Measurements from ENCODE around the gene OR7G1.
"Not testable (repeated sequence)": the region's sequence is repeated elsewhere in the genome, so short reads cannot be mapped to it uniquely, and the experiment has no call there.

Gene OR7G1

GRCh38 chr19:9075064-9075949, 40.3 kb downstream of the OR7G1 start:
- Histone ChIP-seq H3F3A (ENCODE audit: insufficient read depth, low read length) (no peaks in the 10 kb centered on the region), H3K4me2 (ENCODE audit: low read length) (no peak overlapping the region), H4K20me1 (ENCODE audit: insufficient read depth, low read length) (no peaks in the 10 kb centered on the region), H3K27me3 (ENCODE audit: insufficient read depth, low read length) (no peaks in the 10 kb centered on the region), H3K79me2 (ENCODE audit: insufficient read depth, low read length) (no peaks in the 10 kb centered on the region), H3K27ac (ENCODE audit: low read depth, low read length, poor library complexity, severe bottlenecking) (no peak overlapping the region), H3K9me3 (ENCODE audit: low read length) (no peaks in the 10 kb centered on the region), H3K36me3 (ENCODE audit: insufficient read depth, low read length) (no peaks in the 10 kb centered on the region), H3K4me3 (ENCODE audit: low read depth, low read length, poor library complexity, severe bottlenecking) (no peak overlapping the region), H3K4me1 (ENCODE audit: insufficient read depth, low read length, severe bottlenecking) (no peaks in the 10 kb centered on the region), H3K9ac (ENCODE audit: low read length) (no peak overlapping the region), H2AFZ (ENCODE audit: low read length) (no peak overlapping the region), H3K9me2 (ENCODE audit: low read depth, low read length) (no peaks in the 10 kb centered on the region)
- TF ChIP-seq EZH2 (IDR thresholded peaks at IDR 0.05; ENCODE audit: borderline replicate concordance, low read length) (no peak), CTCF (IDR thresholded peaks at IDR 0.05; ENCODE audit: low read length) (no peak)

GRCh38 chr19:9073806-9074205, 41.8 kb downstream of the OR7G1 start:
- no peaks in the 10 kb centered on the region for H3K27me3 ChIP-seq (ENCODE audit: insufficient read depth, low read length)
- H3K27ac ChIP-seq (ENCODE audit: low read depth, low read length, poor library complexity, severe bottlenecking), result no peak overlapping the region
- no peaks in the 10 kb centered on the region for H3K4me1 ChIP-seq (ENCODE audit: insufficient read depth, low read length, severe bottlenecking)
- H3K36me3 ChIP-seq (ENCODE audit: insufficient read depth, low read length), result no peaks in the 10 kb centered on the region
- no peak overlapping the region for H3K4me3 ChIP-seq (ENCODE audit: low read depth, low read length, poor library complexity, severe bottlenecking)
- H3K9me3 ChIP-seq (ENCODE audit: low read length), result no peaks in the 10 kb centered on the region
- no peak for TF ChIP-seq CTCF (IDR thresholded peaks at IDR 0.05; ENCODE audit: low read length)
- no peak for TF ChIP-seq EZH2 (IDR thresholded peaks at IDR 0.05; ENCODE audit: borderline replicate concordance, low read length)
- H4K20me1 ChIP-seq (ENCODE audit: insufficient read depth, low read length), result no peaks in the 10 kb centered on the region
- H3K4me2 ChIP-seq (ENCODE audit: low read length), result no peak overlapping the region
- no peaks in the 10 kb centered on the region for H3K9me2 ChIP-seq (ENCODE audit: low read depth, low read length)
- H2AFZ ChIP-seq (ENCODE audit: low read length), result no peak overlapping the region
- no peaks in the 10 kb centered on the region for H3K79me2 ChIP-seq (ENCODE audit: insufficient read depth, low read length)
- no peak overlapping the region for H3K9ac ChIP-seq (ENCODE audit: low read length)
- no peaks in the 10 kb centered on the region for H3F3A ChIP-seq (ENCODE audit: insufficient read depth, low read length)

- H3K4me1 ChIP-seq (ENCODE audit: insufficient read depth, low read length, severe bottlenecking); H3K9ac ChIP-seq (ENCODE audit: low read length); H3F3A ChIP-seq (ENCODE audit: insufficient read depth, low read length); H3K9me3 ChIP-seq (ENCODE audit: low read length); H4K20me1 ChIP-seq (ENCODE audit: insufficient read depth, low read length); H2AFZ ChIP-seq (ENCODE audit: low read length); H3K79me2 ChIP-seq (ENCODE audit: insufficient read depth, low read length); H3K4me3 ChIP-seq (ENCODE audit: low read depth, low read length, poor library complexity, severe bottlenecking); H3K27me3 ChIP-seq (ENCODE audit: insufficient read depth, low read length); H3K36me3 ChIP-seq (ENCODE audit: insufficient read depth, low read length); H3K27ac ChIP-seq (ENCODE audit: low read depth, low read length, poor library complexity, severe bottlenecking); H3K9me2 ChIP-seq (ENCODE audit: low read depth, low read length); H3K4me2 ChIP-seq (ENCODE audit: low read length): not testable (repeated sequence)
Measured at GRCh38 chr19:9071720-9072119, 43.8 kb downstream of the OR7G1 start.

- Histone ChIP-seq H3K36me3 (ENCODE audit: insufficient read depth, low read length) (no peaks in the 10 kb centered on the region), H3K27ac (ENCODE audit: low read depth, low read length, poor library complexity, severe bottlenecking) (no peak overlapping the region), H3K4me1 (ENCODE audit: insufficient read depth, low read length, severe bottlenecking) (no peaks in the 10 kb centered on the region), H3F3A (ENCODE audit: insufficient read depth, low read length) (no peaks in the 10 kb centered on the region), H2AFZ (ENCODE audit: low read length) (no peak overlapping the region), H3K27me3 (ENCODE audit: insufficient read depth, low read length) (no peaks in the 10 kb centered on the region), H4K20me1 (ENCODE audit: insufficient read depth, low read length) (no peaks in the 10 kb centered on the region), H3K79me2 (ENCODE audit: insufficient read depth, low read length) (no peaks in the 10 kb centered on the region), H3K4me2 (ENCODE audit: low read length) (no peak overlapping the region), H3K4me3 (ENCODE audit: low read depth, low read length, poor library complexity, severe bottlenecking) (no peak overlapping the region), H3K9me3 (ENCODE audit: low read length) (no peaks in the 10 kb centered on the region), H3K9ac (ENCODE audit: low read length) (no peak overlapping the region), H3K9me2 (ENCODE audit: low read depth, low read length) (no peaks in the 10 kb centered on the region)
- no peak for TF ChIP-seq CTCF (IDR thresholded peaks at IDR 0.05; ENCODE audit: low read length)
- no peak for TF ChIP-seq EZH2 (IDR thresholded peaks at IDR 0.05; ENCODE audit: borderline replicate concordance, low read length)
Measured at GRCh38 chr19:9070066-9070465, 45.5 kb downstream of the OR7G1 start.
